GM10266 (cell line): Measurements from ENCODE around the gene PTX3.

Experiments
- DNase-seq: peaks from one replicate; pipeline ENCODE4 v3.0.0; 2012; ENCODE audit errors: extremely low spot score
- TF ChIP-seq, protein P1 (sequence below): IDR thresholded peaks from 2 replicates; pipeline ENCODE4 v1.5.1; 2012; ENCODE audit warnings: mild to moderate bottlenecking, low read depth; ENCODE audit not compliant: control insufficient read depth, insufficient read depth; ENCODE audit errors: missing control alignments

The PTX3 gene

DNA sequence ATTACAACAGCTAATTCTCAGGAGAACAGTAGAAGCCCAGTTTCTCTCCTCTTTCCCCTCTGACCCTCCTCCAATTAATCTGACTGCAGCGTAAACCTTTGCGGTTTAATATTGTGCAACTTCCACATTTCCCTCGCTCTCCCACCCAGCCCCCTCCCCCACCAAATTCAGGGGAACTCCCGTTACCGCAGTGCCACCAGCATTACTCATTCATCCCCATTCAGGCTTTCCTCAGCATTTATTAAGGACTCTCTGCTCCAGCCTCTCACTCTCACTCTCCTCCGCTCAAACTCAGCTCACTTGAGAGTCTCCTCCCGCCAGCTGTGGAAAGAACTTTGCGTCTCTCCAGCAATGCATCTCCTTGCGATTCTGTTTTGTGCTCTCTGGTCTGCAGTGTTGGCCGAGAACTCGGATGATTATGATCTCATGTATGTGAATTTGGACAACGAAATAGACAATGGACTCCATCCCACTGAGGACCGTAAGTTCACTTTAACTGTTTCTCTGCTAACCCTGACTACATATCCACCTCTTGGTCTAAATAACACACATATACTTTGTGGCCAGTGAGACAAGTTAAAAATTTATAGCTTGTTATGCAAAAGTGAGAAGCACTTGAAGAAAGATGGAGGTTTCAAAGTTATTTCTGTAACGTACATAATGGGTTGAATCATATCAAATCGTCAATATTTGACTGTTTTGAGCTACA, at the start of gene PTX3:
PTX3 (plus strand) TSS at position 268 of the 709 bp plus-strand sequence; CDS start at position 352, 84 bp downstream.
- no peak for DNase-seq
- TF ChIP-seq, protein P1, sequence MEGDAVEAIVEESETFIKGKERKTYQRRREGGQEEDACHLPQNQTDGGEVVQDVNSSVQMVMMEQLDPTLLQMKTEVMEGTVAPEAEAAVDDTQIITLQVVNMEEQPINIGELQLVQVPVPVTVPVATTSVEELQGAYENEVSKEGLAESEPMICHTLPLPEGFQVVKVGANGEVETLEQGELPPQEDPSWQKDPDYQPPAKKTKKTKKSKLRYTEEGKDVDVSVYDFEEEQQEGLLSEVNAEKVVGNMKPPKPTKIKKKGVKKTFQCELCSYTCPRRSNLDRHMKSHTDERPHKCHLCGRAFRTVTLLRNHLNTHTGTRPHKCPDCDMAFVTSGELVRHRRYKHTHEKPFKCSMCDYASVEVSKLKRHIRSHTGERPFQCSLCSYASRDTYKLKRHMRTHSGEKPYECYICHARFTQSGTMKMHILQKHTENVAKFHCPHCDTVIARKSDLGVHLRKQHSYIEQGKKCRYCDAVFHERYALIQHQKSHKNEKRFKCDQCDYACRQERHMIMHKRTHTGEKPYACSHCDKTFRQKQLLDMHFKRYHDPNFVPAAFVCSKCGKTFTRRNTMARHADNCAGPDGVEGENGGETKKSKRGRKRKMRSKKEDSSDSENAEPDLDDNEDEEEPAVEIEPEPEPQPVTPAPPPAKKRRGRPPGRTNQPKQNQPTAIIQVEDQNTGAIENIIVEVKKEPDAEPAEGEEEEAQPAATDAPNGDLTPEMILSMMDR: no peak

DNA sequence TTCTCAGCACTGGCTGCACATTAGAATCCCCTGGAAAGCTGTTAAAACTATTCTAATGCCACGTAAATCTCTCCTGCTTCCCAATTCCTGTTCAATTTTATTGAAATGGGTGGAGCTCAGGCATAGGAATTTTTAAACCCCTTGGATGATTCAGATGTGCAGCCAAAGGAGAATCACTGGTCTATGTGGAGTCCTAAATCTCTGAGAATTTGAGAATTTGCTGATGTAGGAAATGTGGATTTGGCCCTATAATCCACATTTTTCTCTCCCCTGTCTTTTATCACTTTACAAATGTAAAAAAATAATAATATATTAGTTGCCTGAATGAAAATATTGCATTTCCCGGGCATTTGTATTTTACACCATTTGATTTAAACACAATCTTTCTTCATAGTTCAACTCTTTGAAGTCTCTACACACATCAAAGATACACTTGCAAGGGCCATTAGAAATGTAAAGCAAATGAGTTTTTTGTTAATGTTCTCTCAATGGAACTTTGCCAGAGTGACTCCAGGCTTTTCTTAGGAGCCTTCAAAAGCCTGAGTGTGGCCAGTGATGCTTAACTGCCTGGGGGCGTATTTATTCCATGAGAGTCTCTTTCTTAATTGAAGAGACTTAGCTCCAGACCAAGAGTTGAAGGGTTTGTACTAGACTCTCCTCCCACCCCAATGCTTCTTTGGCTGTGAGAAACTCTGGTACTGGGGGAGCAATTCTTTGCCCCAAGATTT, 48.8 kb upstream of the PTX3 start:
- DNase-seq: no peak
- TF ChIP-seq, protein P1: no peak

DNA sequence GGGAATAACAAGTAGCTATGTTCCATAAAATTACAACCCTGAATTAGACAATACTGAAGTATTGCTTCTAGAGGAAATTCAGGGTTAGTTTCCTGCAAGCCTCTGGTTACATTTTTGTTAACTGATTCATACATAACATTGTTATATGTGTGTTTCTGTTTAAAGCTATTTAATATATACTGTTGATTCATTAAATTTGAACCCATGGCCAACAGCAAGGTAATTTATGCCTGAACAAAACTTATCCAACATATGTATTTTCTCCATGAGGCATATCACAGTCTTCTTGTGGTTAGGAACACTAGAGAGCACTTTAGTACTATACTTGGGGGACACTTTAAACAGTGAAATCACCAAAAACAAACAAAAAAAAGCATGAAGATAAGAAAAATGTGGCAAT, 47.7 kb upstream of the PTX3 start:
- no peak for DNase-seq
- TF ChIP-seq, protein P1: no peak

DNA sequence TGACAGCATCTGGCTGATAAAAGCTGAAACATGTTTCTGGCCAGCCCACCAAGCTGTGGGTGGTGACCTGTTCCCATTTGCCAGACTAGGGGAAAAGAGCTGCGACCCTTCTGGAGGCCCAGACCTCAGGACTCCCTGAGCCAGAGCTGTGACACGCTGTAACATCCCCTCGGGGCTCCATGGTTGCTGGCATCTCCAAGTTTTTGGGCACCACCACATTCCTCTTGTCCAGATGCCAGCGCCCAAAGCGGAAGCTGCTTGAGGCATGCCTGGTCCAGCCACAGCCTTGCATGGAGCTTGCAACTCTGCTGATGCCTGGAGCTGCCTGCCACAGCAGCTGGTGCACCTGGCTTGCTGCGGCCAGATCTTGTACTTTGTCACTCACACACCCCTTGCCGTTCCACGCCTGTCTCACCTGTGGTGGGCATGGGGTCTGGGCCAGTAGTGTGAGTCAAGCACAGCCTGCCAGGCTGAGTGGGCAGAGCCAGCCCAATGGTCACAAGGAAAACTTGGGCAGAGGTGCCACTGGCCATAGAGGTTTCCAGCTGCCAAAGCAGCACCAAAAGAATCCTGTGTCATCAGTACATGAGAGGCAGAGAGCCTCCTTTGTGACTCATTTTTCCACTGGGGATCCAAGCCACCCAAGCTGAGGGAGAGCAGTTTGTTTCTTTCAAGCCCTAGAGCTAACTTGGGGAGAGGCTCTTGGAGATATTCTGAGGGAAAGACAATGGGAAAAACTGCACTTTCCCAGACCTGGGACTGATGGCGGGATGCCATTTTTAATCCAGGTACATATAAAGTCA, 45.7 kb upstream of the PTX3 start:
- no peak for DNase-seq
- TF ChIP-seq, protein P1: no peak

DNA sequence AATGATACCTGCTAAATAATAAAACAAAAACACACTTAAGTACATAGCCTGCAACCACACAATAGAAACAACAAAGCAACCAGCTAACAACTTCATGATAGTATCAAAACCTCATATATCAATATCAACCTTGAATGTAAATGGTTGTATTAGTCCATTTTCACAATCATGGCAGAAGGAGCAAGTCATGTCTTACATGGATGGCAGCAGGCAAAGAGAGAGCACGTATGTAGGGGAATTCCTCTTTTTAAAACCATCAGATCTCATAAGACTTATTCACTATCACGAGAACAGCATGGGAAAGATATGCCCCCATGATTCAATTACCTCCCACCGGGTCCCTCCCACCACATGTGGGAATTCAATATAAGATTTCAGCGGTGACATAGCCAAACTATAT, 44.5 kb upstream of the PTX3 start:
- DNase-seq: no peak
- TF ChIP-seq, protein P1: no peak

DNA sequence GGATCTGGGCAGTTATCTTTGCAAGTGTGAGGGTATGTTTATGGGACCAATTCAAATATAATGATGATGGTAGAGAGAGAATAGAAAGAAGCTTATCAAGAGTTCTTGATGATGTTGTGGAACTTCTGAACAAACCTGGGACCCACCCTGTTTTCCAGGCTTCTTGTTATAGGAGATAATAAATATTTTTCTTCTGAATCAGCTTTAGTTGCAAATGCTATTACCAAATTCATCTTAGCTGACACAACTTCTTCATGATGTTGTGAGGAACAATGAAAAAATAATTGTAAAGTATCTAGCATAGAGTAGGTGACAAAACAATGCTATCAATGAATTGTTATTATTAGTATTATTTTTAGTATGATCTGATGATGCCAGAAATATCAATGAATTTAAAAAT, 43.5 kb upstream of the PTX3 start:
- DNase-seq: no peak
- TF ChIP-seq, protein P1: no peak
